Ammon's horn (tissue), 1 donor: ENCODE measurements around the gene RPRD1A.
"Not testable (repeated sequence)": the region's sequence is repeated elsewhere in the genome, so short reads cannot be mapped to it uniquely, and the experiment has no call there.

ENCODE experiments used
- DNase-seq: peaks from one replicate; pipeline ENCODE4 v3.0.0-alpha.2; 2016; ENCODE audit warnings: low spot score

The RPRD1A gene

GRCh38 chr18:36077764-36078163 lies 10.4 kb upstream of the RPRD1A start:
- DNase-seq = not testable (repeated sequence)

GRCh38 chr18:36075862-36076587 lies 8.7 kb upstream of the RPRD1A start:
- no peak for DNase-seq

GRCh38 chr18:36074435-36074834 lies 7.1 kb upstream of the RPRD1A start:
- no peak for DNase-seq

GRCh38 chr18:36073676-36074075 lies 6.3 kb upstream of the RPRD1A start:
- no peak for DNase-seq

GRCh38 chr18:36072406-36072805 lies 5.0 kb upstream of the RPRD1A start:
- DNase-seq = not testable (repeated sequence)

- DNase-seq = no peak
Observed at GRCh38 chr18:36066686-36067054, 689 bp downstream of the RPRD1A start.

GRCh38 chr18:36066001-36066400 lies 1.4 kb downstream of the RPRD1A start:
- no peak for DNase-seq

GRCh38 chr18:36064809-36065079 lies 2.6 kb downstream of the RPRD1A start:
- DNase-seq = not testable (repeated sequence)

GRCh38 chr18:36064027-36064808 lies 3.1 kb downstream of the RPRD1A start:
- DNase-seq = no peak

- DNase-seq = peak; percentile 16
Observed at GRCh38 chr18:36058674-36059073, 8.7 kb downstream of the RPRD1A start.

- DNase-seq = no peak
Observed at GRCh38 chr18:36051760-36052159, 15.6 kb downstream of the RPRD1A start.

GRCh38 chr18:36050479-36050878 lies 16.9 kb downstream of the RPRD1A start:
- DNase-seq = no peak

- DNase-seq = no peak
Observed at GRCh38 chr18:36047521-36047920, 19.8 kb downstream of the RPRD1A start.

- DNase-seq = no peak
Observed at GRCh38 chr18:36046898-36047297, 20.5 kb downstream of the RPRD1A start.

GRCh38 chr18:36045241-36045991 lies 21.9 kb downstream of the RPRD1A start:
- DNase-seq = no peak

GRCh38 chr18:36043153-36043552 lies 24.2 kb downstream of the RPRD1A start:
- DNase-seq = no peak

GRCh38 chr18:36041146-36041545 lies 26.2 kb downstream of the RPRD1A start:
- no peak for DNase-seq

GRCh38 chr18:36038102-36038663 lies 29.2 kb downstream of the RPRD1A start:
- DNase-seq = no peak

- DNase-seq = no peak
Observed at GRCh38 chr18:36035253-36035652, 32.1 kb downstream of the RPRD1A start.

- DNase-seq = no peak
Observed at GRCh38 chr18:36034299-36034895, 33.0 kb downstream of the RPRD1A start.

- DNase-seq = no peak
Observed at GRCh38 chr18:36031903-36032302, 35.5 kb downstream of the RPRD1A start.

GRCh38 chr18:36031407-36031806 lies 36.0 kb downstream of the RPRD1A start:
- no peak for DNase-seq
